Measurements from ENCODE around the gene SCARF1. TPM values are rescaled to one million over a fixed set of nuclear protein-coding genes. Genes with fewer than 3 reads are reported as not detected.

SCARF1 gene
- total RNA-seq, 1 experiment from 2014 or later = 0.14 TPM

DNA sequence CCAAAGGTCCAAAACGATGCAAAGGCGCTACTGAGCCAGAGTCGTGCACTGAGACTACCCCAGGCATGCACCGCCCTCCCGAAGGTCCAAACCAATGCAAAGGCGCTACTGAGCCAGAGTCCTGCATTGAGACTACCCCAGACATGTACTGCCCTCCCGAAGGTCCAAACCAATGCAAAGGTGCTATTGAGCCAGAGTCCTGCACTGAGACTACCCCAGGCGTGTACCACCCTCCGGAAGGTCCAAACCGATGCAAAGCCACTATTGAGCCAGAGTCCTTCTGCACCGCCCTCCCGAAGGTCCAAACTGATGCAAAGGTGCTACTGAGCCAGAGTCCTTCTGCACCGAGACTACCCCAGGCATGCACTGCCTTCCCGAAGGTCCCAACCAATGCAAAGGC, 44.0 kb downstream of the SCARF1 start:
- no TSS peak for BruUV-seq (replicated peaks)
- no peak overlapping the region for H3K4me3 Mint-ChIP-seq (ENCODE audit: low read depth, unreplicated experiment)

DNA sequence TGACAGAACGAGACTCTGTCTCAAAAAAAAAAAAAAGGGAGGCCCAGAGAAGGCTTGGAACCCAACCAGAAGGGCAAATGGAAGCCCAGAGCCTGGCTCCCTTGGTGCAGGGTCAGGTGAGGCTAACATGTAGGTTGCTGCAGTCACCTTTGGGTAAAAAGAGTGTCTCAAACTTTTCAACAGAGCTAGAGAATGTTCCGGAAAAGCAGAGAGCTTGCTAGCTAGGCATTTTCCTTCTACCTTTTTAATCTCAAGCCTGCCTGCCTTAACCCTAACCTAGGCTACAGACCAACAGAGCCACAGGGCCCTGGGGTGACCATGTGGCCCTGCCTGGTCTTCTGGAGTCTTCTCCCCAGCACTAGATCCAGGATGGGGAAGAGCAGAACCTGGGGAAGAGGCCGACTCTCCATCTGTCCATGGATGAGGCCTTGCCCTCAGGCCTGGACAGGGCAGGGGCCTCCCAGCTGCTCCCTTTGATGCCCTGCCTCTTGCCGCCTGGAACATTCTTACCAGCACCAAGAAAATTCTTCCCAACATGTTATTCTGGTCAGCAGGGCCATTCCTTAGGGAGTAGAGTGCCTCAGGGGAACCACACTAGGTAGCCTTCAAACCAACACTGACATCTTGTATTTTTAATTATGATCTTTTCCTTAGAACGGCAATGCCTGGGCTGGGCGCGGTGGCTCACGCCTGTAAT, 47.0 kb downstream of the SCARF1 start:
- no peak for DNase-seq
- H3K4me1 Mint-ChIP-seq (ENCODE audit: low read depth, unreplicated experiment) = no peaks in the 10 kb centered on the region
- BruUV-seq (replicated peaks) = no TSS peak
- H3K36me3 Mint-ChIP-seq (ENCODE audit: insufficient read depth, unreplicated experiment) = no peaks in the 10 kb centered on the region
- TF ChIP-seq, protein P1, sequence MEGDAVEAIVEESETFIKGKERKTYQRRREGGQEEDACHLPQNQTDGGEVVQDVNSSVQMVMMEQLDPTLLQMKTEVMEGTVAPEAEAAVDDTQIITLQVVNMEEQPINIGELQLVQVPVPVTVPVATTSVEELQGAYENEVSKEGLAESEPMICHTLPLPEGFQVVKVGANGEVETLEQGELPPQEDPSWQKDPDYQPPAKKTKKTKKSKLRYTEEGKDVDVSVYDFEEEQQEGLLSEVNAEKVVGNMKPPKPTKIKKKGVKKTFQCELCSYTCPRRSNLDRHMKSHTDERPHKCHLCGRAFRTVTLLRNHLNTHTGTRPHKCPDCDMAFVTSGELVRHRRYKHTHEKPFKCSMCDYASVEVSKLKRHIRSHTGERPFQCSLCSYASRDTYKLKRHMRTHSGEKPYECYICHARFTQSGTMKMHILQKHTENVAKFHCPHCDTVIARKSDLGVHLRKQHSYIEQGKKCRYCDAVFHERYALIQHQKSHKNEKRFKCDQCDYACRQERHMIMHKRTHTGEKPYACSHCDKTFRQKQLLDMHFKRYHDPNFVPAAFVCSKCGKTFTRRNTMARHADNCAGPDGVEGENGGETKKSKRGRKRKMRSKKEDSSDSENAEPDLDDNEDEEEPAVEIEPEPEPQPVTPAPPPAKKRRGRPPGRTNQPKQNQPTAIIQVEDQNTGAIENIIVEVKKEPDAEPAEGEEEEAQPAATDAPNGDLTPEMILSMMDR (IDR thresholded peaks at IDR 0.05; ENCODE audit: unreplicated experiment) = no peak
- no peak overlapping the region for H3K4me3 Mint-ChIP-seq (ENCODE audit: low read depth, unreplicated experiment)
- H3K27ac Mint-ChIP-seq (ENCODE audit: unreplicated experiment) = no peak overlapping the region
- intact Hi-C loops (cut with micrococcal nuclease; ENCODE audit: unreplicated experiment) = no loop called here
- no peaks in the 10 kb centered on the region for H3K9me3 Mint-ChIP-seq (ENCODE audit: low read depth, unreplicated experiment)
- H3K27me3 Mint-ChIP-seq (ENCODE audit: unreplicated experiment) = no peaks in the 10 kb centered on the region
- CTCF ChIA-PET = interaction anchor here (0.6 kb wide), 1 partner anchor 53 kb away, joined by 5 read pairs; no protein-coding TSS in a partner anchor

More for the DNA sequence above, 44.0 kb downstream of the SCARF1 start:
- TF ChIP-seq, protein P1 (IDR thresholded peaks at IDR 0.05; ENCODE audit: unreplicated experiment) = no peak
- DNase-seq = no peak
- Mint-ChIP-seq H3K27ac (ENCODE audit: unreplicated experiment) (no peak overlapping the region), H3K9me3 (ENCODE audit: low read depth, unreplicated experiment) (no peaks in the 10 kb centered on the region), H3K4me1 (ENCODE audit: low read depth, unreplicated experiment) (no peaks in the 10 kb centered on the region), H3K36me3 (ENCODE audit: insufficient read depth, unreplicated experiment) (no peaks in the 10 kb centered on the region), H3K27me3 (ENCODE audit: unreplicated experiment) (no peaks in the 10 kb centered on the region)
- intact Hi-C loops (cut with micrococcal nuclease; ENCODE audit: unreplicated experiment) = no loop called here
- CTCF ChIA-PET = no interaction called here

DNA sequence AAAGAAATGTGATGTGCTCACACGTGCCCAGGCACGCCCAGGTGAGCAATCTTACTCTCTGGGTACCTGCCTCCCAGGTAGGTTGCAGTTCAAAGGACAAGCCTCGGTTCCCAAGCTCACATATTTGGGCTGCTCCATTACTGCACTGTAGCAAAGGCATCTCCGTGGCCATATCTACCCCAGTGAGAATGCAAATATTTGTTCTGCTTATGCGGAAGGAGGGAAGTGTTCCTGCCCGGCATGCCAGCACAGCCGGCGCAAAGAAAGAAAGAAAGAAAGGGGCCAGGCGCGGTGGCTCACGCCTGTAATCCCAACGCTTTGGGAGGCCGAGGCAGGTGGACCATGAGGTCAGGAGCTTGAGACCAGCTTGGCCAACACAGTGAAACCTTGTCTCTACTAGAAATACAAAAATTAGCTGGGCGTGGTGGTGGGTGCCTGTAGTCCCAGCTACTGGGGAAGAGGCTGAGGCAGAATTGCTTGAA, 47.6 kb downstream of the SCARF1 start:
- no peak for DNase-seq
- TF ChIP-seq, protein P1 (IDR thresholded peaks at IDR 0.05; ENCODE audit: unreplicated experiment) = no peak
- Mint-ChIP-seq H3K27ac (ENCODE audit: unreplicated experiment) (no peak overlapping the region), H3K9me3 (ENCODE audit: low read depth, unreplicated experiment) (no peaks in the 10 kb centered on the region), H3K4me3 (ENCODE audit: low read depth, unreplicated experiment) (no peak overlapping the region), H3K4me1 (ENCODE audit: low read depth, unreplicated experiment) (no peaks in the 10 kb centered on the region), H3K36me3 (ENCODE audit: insufficient read depth, unreplicated experiment) (no peaks in the 10 kb centered on the region), H3K27me3 (ENCODE audit: unreplicated experiment) (no peaks in the 10 kb centered on the region)
- intact Hi-C loops (cut with micrococcal nuclease; ENCODE audit: unreplicated experiment) = no loop called here
- CTCF ChIA-PET = interaction anchor here (0.6 kb wide), 1 partner anchor 52 kb away, joined by 5 read pairs; no protein-coding TSS in a partner anchor
- no TSS peak for BruUV-seq (replicated peaks)

DNA sequence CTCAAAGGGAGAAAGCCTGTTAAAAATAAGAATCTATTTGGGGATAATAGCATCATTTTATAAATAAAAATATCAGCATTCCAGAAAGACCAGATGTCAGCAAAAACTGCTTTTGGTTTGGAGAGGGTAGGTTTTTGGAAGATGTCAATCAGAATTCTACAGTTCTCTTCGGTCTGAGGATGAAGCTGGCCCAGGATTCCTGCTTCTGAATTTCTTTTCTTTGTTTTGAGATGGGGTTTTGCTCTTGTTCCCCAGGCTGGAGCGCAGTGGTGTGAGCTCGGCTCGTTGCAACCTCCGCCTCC, 52.0 kb downstream of the SCARF1 start:
- intact Hi-C loops (cut with micrococcal nuclease; ENCODE audit: unreplicated experiment) = no loop called here
- CTCF ChIA-PET = no interaction called here
- H3K36me3 Mint-ChIP-seq (ENCODE audit: insufficient read depth, unreplicated experiment) = no peaks in the 10 kb centered on the region
- DNase-seq = no peak
- H3K9me3 Mint-ChIP-seq (ENCODE audit: low read depth, unreplicated experiment) = no peaks in the 10 kb centered on the region
- no peaks in the 10 kb centered on the region for H3K4me1 Mint-ChIP-seq (ENCODE audit: low read depth, unreplicated experiment)
- no peak overlapping the region for H3K4me3 Mint-ChIP-seq (ENCODE audit: low read depth, unreplicated experiment)
- no peaks in the 10 kb centered on the region for H3K27me3 Mint-ChIP-seq (ENCODE audit: unreplicated experiment)
- BruUV-seq (replicated peaks) = no TSS peak
- TF ChIP-seq, protein P1 (IDR thresholded peaks at IDR 0.05; ENCODE audit: unreplicated experiment) = no peak
- no peak overlapping the region for H3K27ac Mint-ChIP-seq (ENCODE audit: unreplicated experiment)

All from Calu3 (cell line).